WI38 (cell line): ENCODE data around the gene MYO1H.
"Not testable (repeated sequence)": the region's sequence is repeated elsewhere in the genome, so short reads cannot be mapped to it uniquely, and the experiment has no call there.

Experiments used
- H3K4me3 ChIP-seq: 2 replicates; pipeline ENCODE4 v1.5.1; 2011; ENCODE audit warnings: low read depth, mild to moderate bottlenecking, control low read depth, low read length
- TF ChIP-seq, protein P1 (sequence below): IDR thresholded peaks from 2 replicates; pipeline ENCODE4 v1.5.1; 2012; ENCODE audit warnings: low read depth, mild to moderate bottlenecking, control low read depth, low read length

The MYO1H gene

GRCh38 chr12:109435428-109436187, 87.9 kb downstream of the MYO1H start:
- TF ChIP-seq, protein P1, sequence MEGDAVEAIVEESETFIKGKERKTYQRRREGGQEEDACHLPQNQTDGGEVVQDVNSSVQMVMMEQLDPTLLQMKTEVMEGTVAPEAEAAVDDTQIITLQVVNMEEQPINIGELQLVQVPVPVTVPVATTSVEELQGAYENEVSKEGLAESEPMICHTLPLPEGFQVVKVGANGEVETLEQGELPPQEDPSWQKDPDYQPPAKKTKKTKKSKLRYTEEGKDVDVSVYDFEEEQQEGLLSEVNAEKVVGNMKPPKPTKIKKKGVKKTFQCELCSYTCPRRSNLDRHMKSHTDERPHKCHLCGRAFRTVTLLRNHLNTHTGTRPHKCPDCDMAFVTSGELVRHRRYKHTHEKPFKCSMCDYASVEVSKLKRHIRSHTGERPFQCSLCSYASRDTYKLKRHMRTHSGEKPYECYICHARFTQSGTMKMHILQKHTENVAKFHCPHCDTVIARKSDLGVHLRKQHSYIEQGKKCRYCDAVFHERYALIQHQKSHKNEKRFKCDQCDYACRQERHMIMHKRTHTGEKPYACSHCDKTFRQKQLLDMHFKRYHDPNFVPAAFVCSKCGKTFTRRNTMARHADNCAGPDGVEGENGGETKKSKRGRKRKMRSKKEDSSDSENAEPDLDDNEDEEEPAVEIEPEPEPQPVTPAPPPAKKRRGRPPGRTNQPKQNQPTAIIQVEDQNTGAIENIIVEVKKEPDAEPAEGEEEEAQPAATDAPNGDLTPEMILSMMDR, result no peak

DNA sequence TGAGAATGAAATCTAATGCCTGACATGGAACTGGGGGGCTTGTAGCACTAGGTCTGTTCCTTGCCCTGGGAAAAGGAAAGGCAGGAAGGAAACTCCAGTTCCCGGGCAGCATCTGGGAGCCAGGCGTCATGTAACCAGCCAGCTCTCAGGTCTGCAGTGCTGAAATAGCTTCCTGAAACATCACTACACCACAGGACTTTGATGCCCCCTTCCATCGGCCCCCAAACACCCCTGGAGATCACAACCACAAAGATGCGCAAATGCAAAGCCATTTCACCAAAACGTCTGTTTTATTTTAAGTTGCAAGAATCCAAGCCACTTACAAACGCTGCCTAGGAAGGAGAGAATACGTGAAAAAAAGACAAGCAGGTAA, 88.5 kb downstream of the MYO1H start:
- no peak overlapping the region for H3K4me3 ChIP-seq
- TF ChIP-seq, protein P1, result no peak

More at GRCh38 chr12:109435428-109436187, 87.9 kb downstream of the MYO1H start:
- H3K4me3 ChIP-seq, result no peak overlapping the region

- H3K4me3 ChIP-seq, result no peak overlapping the region
- TF ChIP-seq, protein P1, result no peak
These were observed 91.5 kb downstream of the MYO1H start for GRCh38 chr12:109439181-109439580.

DNA sequence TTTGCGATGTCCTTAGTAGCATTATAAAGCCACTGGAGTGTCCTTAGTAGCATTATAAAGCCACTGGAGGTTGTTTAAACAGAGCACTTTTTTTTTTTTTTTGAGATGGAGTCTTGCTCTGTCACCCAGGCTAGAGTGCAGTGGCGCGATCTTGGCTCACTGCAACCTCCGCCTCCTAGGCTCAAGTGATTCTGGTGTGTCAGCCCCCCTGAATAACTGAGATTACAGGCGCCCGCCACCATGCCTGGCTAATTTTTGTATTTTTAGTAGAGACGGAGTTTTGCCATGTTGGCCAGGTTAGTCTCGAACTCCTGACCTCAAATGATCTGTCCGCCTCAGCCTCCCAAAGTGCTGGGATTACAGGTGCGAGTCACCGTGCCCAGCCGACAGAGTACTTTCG, 92.3 kb downstream of the MYO1H start:
- not testable (repeated sequence) for H3K4me3 ChIP-seq

GRCh38 chr12:109440851-109441490, 93.3 kb downstream of the MYO1H start:
- TF ChIP-seq, protein P1, result no peak

DNA sequence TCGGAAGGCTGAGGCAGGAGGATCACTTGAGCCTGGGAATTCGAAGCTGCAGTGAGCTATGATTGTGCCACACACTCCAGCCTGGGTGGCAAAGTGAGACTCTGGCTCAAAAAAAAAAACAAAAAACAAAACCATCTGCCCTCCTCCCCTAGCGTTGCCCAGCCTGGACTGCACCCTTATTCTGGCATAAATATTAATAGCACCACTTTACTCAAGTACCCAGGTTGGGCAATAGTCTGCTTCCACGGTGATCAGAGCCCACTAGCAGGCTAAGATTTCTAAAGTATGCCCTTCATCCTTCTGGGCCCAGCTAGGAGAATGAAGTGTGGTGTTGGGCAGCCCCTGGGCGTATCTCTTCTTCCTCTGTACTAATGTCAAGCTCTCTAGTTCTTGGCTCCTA, 96.1 kb downstream of the MYO1H start:
- TF ChIP-seq, protein P1, result no peak
- H3K4me3 ChIP-seq, result no peak overlapping the region

More at GRCh38 chr12:109440851-109441490, 93.3 kb downstream of the MYO1H start:
- no peak overlapping the region for H3K4me3 ChIP-seq

- H3K4me3 ChIP-seq, result no peak overlapping the region
- TF ChIP-seq, protein P1, result no peak
These were observed 96.6 kb downstream of the MYO1H start for GRCh38 chr12:109444259-109444658.
